ENCODE results near the gene UBE2F. TPM values are rescaled to one million over a fixed set of nuclear protein-coding genes. Genes with fewer than 3 reads are reported as not detected.

Gene UBE2F
- total and polyA plus RNA-seq, 9 of the 15 experiments (the other 6 are each of a cell fraction or from before 2014, with no cell fraction given) = 18.1 to 88.1 (median 53.0) TPM

DNA sequence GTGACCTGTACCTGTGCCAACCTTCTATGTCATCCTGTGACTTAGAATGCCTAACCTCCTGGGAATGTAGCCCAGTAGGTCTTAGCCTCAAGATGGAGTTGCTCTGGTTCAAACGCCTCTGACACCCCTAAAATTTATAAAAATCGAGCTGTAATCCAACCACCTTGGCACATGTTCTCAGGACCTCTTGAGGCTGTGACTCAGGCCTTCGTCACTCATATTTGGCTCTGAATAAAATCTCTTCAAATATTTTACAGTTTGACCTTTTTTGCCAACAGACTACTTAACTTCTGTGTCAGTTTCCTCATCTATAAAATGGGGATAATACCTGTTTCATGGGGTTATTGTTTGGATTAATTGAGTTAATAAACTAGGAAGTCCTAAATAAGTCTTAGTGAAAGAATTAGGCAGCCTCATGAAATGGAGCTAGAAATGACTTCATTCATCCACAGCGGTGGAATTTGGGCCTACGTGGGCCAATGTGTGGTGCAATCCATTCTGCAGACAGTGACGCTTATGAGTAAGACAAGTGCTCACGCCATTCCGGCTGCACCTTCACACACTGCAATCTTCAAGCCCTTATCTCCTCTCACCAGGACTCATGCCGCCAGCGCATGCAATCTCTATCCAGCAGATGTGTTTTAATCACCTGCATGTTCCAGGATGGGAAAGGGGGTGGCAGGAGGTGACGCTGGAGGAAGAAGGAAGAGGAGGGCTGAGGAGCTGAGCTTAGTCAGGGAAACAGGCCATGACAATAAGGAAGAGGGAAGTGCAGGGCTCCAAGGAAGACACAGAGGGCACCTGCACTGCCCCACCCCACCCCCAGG lies 2.0 kb upstream of the UBE2F start (continued):
- TF ChIP-seq, protein P1, sequence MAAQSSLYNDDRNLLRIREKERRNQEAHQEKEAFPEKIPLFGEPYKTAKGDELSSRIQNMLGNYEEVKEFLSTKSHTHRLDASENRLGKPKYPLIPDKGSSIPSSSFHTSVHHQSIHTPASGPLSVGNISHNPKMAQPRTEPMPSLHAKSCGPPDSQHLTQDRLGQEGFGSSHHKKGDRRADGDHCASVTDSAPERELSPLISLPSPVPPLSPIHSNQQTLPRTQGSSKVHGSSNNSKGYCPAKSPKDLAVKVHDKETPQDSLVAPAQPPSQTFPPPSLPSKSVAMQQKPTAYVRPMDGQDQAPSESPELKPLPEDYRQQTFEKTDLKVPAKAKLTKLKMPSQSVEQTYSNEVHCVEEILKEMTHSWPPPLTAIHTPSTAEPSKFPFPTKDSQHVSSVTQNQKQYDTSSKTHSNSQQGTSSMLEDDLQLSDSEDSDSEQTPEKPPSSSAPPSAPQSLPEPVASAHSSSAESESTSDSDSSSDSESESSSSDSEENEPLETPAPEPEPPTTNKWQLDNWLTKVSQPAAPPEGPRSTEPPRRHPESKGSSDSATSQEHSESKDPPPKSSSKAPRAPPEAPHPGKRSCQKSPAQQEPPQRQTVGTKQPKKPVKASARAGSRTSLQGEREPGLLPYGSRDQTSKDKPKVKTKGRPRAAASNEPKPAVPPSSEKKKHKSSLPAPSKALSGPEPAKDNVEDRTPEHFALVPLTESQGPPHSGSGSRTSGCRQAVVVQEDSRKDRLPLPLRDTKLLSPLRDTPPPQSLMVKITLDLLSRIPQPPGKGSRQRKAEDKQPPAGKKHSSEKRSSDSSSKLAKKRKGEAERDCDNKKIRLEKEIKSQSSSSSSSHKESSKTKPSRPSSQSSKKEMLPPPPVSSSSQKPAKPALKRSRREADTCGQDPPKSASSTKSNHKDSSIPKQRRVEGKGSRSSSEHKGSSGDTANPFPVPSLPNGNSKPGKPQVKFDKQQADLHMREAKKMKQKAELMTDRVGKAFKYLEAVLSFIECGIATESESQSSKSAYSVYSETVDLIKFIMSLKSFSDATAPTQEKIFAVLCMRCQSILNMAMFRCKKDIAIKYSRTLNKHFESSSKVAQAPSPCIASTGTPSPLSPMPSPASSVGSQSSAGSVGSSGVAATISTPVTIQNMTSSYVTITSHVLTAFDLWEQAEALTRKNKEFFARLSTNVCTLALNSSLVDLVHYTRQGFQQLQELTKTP (IDR thresholded peaks at IDR 0.05; ENCODE audit: low read depth in 1 of 2, partially characterized antibody in 2 of 2) = peak in 1 of 2 experiments; percentile 96
- TF ChIP-seq LARP7 (IDR thresholded peaks at IDR 0.05) = no peak
- no peak for TF ChIP-seq SMARCB1 (IDR thresholded peaks at IDR 0.05; ENCODE audit: insufficient read length, low read depth)
- no peak for TF ChIP-seq TAF15 (IDR thresholded peaks at IDR 0.05; ENCODE audit: low read depth, low read length)
- peak; percentile 52 to 59; a peak in 3 of 4 replicates for TF ChIP-seq MAZ (CRISPR knock-in tag; conservative IDR thresholded peaks at IDR 0.05 in 1 of 2, IDR thresholded peaks at IDR 0.05 in 1 of 2)
- no peak for TF ChIP-seq FUS (optimal IDR thresholded peaks at IDR 0.05; ENCODE audit: low read depth, low read length)
- TF ChIP-seq ZNF212 (CRISPR knock-in tag; IDR thresholded peaks at IDR 0.05) = peak; percentile 82
- TF ChIP-seq BDP1 (IDR thresholded peaks at IDR 0.05; ENCODE audit: insufficient read depth, insufficient read length) = no peak
- TF ChIP-seq, protein P2, sequence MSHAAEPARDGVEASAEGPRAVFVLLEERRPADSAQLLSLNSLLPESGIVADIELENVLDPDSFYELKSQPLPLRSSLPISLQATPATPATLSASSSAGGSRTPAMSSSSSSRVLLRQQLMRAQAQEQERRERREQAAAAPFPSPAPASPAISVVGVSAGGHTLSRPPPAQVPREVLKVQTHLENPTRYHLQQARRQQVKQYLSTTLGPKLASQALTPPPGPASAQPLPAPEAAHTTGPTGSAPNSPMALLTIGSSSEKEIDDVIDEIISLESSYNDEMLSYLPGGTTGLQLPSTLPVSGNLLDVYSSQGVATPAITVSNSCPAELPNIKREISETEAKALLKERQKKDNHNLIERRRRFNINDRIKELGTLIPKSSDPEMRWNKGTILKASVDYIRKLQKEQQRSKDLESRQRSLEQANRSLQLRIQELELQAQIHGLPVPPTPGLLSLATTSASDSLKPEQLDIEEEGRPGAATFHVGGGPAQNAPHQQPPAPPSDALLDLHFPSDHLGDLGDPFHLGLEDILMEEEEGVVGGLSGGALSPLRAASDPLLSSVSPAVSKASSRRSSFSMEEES (CRISPR knock-in tag; IDR thresholded peaks at IDR 0.05) = peak; percentile 46; the same call in 1 of the 2 replicates
- peak; percentile 97 for TF ChIP-seq SMARCE1 (IDR thresholded peaks at IDR 0.05)
- TF ChIP-seq ZNF764 (CRISPR knock-in tag; IDR thresholded peaks at IDR 0.05; ENCODE audit: low read depth) = no peak
- TF ChIP-seq PRMT5 (CRISPR knock-in tag; IDR thresholded peaks at IDR 0.05) = no peak
- no peak for TF ChIP-seq CREBBP (IDR thresholded peaks at IDR 0.05; ENCODE audit: low read depth, low read length)
- TF ChIP-seq ZNF57 (CRISPR knock-in tag; IDR thresholded peaks at IDR 0.05) = no peak
- TF ChIP-seq RNF2 (IDR thresholded peaks at IDR 0.05) = peak; percentile 95
- TF ChIP-seq, protein P3, sequence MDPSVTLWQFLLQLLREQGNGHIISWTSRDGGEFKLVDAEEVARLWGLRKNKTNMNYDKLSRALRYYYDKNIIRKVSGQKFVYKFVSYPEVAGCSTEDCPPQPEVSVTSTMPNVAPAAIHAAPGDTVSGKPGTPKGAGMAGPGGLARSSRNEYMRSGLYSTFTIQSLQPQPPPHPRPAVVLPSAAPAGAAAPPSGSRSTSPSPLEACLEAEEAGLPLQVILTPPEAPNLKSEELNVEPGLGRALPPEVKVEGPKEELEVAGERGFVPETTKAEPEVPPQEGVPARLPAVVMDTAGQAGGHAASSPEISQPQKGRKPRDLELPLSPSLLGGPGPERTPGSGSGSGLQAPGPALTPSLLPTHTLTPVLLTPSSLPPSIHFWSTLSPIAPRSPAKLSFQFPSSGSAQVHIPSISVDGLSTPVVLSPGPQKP (CRISPR knock-in tag; IDR thresholded peaks at IDR 0.05) = no peak
- TF ChIP-seq, protein P4, sequence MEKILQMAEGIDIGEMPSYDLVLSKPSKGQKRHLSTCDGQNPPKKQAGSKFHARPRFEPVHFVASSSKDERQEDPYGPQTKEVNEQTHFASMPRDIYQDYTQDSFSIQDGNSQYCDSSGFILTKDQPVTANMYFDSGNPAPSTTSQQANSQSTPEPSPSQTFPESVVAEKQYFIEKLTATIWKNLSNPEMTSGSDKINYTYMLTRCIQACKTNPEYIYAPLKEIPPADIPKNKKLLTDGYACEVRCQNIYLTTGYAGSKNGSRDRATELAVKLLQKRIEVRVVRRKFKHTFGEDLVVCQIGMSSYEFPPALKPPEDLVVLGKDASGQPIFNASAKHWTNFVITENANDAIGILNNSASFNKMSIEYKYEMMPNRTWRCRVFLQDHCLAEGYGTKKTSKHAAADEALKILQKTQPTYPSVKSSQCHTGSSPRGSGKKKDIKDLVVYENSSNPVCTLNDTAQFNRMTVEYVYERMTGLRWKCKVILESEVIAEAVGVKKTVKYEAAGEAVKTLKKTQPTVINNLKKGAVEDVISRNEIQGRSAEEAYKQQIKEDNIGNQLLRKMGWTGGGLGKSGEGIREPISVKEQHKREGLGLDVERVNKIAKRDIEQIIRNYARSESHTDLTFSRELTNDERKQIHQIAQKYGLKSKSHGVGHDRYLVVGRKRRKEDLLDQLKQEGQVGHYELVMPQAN (IDR thresholded peaks at IDR 0.05; ENCODE audit: borderline replicate concordance) = no peak
- TF ChIP-seq SREBF2 (CRISPR knock-in tag; IDR thresholded peaks at IDR 0.05) = no peak
- TF ChIP-seq KLF1 (tag; IDR thresholded peaks at IDR 0.05) = 0 out of 2 replicates have a peak, but pooled peaks have one; percentile 63
- TF ChIP-seq SNRNP70 (optimal IDR thresholded peaks at IDR 0.05; ENCODE audit: low read depth, low read length) = no peak

All from K562 (cell line).